Stimulated activated CD4-positive, alpha-beta T cell treated with anti-CD3 and anti-CD28 coated beads, Interleukin-2, amount 100 ng/mL, for 24 hours (primary cell): ENCODE results near the gene SMAD4.
"Not testable (repeated sequence)": the region's sequence is repeated elsewhere in the genome, so short reads cannot be mapped to it uniquely, and the experiment has no call there.

Experiments used
- DNase-seq, 2 donors: peaks; one replicate each; pipeline ENCODE4 v3.0.0-alpha.2; 2020

The SMAD4 gene

GRCh38 chr18:51116996-51117395 is 87.0 kb downstream of the SMAD4 start:
- DNase-seq = not testable (repeated sequence)

- DNase-seq = not testable (repeated sequence)
Observed at GRCh38 chr18:51119561-51119960, 89.5 kb downstream of the SMAD4 start.

GRCh38 chr18:51119976-51120375 is 90.0 kb downstream of the SMAD4 start:
- DNase-seq = not testable (repeated sequence)

GRCh38 chr18:51120809-51121596 is 91.0 kb downstream of the SMAD4 start:
- no peak for DNase-seq

- DNase-seq = no peak
Observed at GRCh38 chr18:51121597-51121857, 91.5 kb downstream of the SMAD4 start.

GRCh38 chr18:51122266-51123045 is 92.4 kb downstream of the SMAD4 start:
- DNase-seq = no peak

GRCh38 chr18:51123046-51123395 is 93.0 kb downstream of the SMAD4 start:
- DNase-seq = no peak

- no peak for DNase-seq
Observed at GRCh38 chr18:51123481-51123880, 93.5 kb downstream of the SMAD4 start.

- no peak for DNase-seq
Observed at GRCh38 chr18:51123936-51124486, 94.0 kb downstream of the SMAD4 start.

GRCh38 chr18:51125976-51126375 is 96.0 kb downstream of the SMAD4 start:
- DNase-seq = no peak

- DNase-seq = no peak
Observed at GRCh38 chr18:51127664-51128063, 97.7 kb downstream of the SMAD4 start.

- DNase-seq = no peak
Observed at GRCh38 chr18:51128533-51128932, 98.5 kb downstream of the SMAD4 start.

- DNase-seq = no peak
Observed at GRCh38 chr18:51132256-51132935, 102.4 kb downstream of the SMAD4 start.

GRCh38 chr18:51133580-51134160 is 103.7 kb downstream of the SMAD4 start:
- DNase-seq = no peak
